Measurements from ENCODE around the gene GPATCH2. TPM values are rescaled to one million over a fixed set of nuclear protein-coding genes. Genes with fewer than 3 reads are reported as not detected.

Gene GPATCH2
- total and polyA plus RNA-seq, 10 of the 15 experiments (the other 5 are each of a cell fraction or from before 2014, with no cell fraction given): 3.2 to 12.2 (median 5.4) TPM

- Histone ChIP-seq H3K27me3 (replicated peaks in 1 of 2; ENCODE audit: control insufficient read depth in 2 of 2, insufficient read depth in 2 of 2, low read length in 1 of 2) (no peaks in the 10 kb centered on the region), H4K20me1 (ENCODE audit: control insufficient read depth, insufficient read depth) (no peaks in the 10 kb centered on the region), H2AFZ (ENCODE audit: control insufficient read depth, low read depth, low read length) (no peak overlapping the region), H3K79me2 (ENCODE audit: control insufficient read depth, insufficient read depth, low read length) (no peaks in the 10 kb centered on the region), H3K4me1 (ENCODE audit: control insufficient read depth, insufficient read depth, low read length) (no peaks in the 10 kb centered on the region), H3K9me3 (replicated peaks; ENCODE audit: control insufficient read depth, insufficient read depth, low read length) (no peaks in the 10 kb centered on the region), H3K27ac (ENCODE audit: control insufficient read depth, insufficient read depth) (no peak overlapping the region), H3K36me3 (ENCODE audit: control insufficient read depth in 2 of 2, insufficient read depth in 2 of 2, low read length in 1 of 2) (no peaks in the 10 kb centered on the region), H3K4me2 (ENCODE audit: control insufficient read depth, insufficient read depth) (no peak overlapping the region), H3K9ac (ENCODE audit: control insufficient read depth, insufficient read depth, low read length) (no peak overlapping the region), H3K4me3 (no peak overlapping the region)
- intact Hi-C loops (cut with micrococcal nuclease; ENCODE audit: unreplicated experiment) (no loop called here), in situ Hi-C loops (cut with MboI) (no loop called here)
- CTCF ChIA-PET: interaction anchor here (0.6 kb wide), 1 partner anchor 26 kb away, joined by 4 read pairs; no protein-coding TSS in a partner anchor
- WGBS (ENCODE audit: insufficient coverage, insufficient replicate concordance, low lambda C conversion rate, missing lambda C conversion rate): 92% methylated on average over 2 of the region's 2 CpGs
- DNase-seq (ENCODE audit: low read depth, low spot score): no peak
- no peak for FAIRE-seq
- BruUV-seq (replicated peaks): no TSS peak
- POLR2A ChIA-PET: no interaction called here
- ATAC-seq: no peak
- SMC1A ChIA-PET (ENCODE audit: uncharacterized antibody, unreplicated experiment): interaction anchor here (0.6 kb wide), 1 partner anchor 795 kb away, joined by 3 read pairs; no protein-coding TSS in a partner anchor
- TF ChIP-seq PML (IDR thresholded peaks at IDR 0.05; ENCODE audit: low read length): no peak
- TF ChIP-seq ZNF274 (IDR thresholded peaks at IDR 0.05; ENCODE audit: insufficient read depth, insufficient read length): no peak
- TF ChIP-seq NR2C2 (IDR thresholded peaks at IDR 0.05; ENCODE audit: borderline replicate concordance, control insufficient read depth, insufficient read length, low read depth): no peak
- RAD21 ChIA-PET (ENCODE audit: unreplicated experiment): no interaction called here
These were observed 90.6 kb downstream of the GPATCH2 start for GRCh38 chr1:217540321-217540720.

DNA sequence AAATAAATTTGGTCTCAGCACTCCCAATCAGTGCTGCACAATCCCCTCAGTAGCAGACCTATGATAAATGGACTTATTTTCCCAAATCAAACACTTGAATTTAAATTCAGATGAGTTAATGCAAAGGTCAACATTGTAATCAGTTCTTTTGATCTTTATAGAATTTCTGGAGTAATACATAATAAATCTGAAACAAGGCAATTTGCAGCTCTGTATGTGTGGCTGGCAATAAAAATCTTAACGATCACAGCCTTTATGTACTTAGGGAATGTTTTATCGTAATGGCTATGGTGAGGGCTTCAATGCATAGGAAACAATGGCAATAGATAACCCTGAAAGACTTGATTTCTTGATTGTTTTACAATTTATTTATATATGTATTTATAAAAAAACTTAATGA lies 91.4 kb downstream of the GPATCH2 start:
- in situ Hi-C loops (cut with MboI) (no loop called here), intact Hi-C loops (cut with micrococcal nuclease; ENCODE audit: unreplicated experiment) (no loop called here)
- RAD21 ChIA-PET (ENCODE audit: unreplicated experiment): no interaction called here
- no TSS peak for BruUV-seq (replicated peaks)
- H3K4me3 ChIP-seq: no peak overlapping the region
- CTCF ChIA-PET: no interaction called here
- no peaks in the 10 kb centered on the region for H3K36me3 ChIP-seq (ENCODE audit: control insufficient read depth in 2 of 2, insufficient read depth in 2 of 2, low read length in 1 of 2)
- SMC1A ChIA-PET (ENCODE audit: uncharacterized antibody, unreplicated experiment): no interaction called here
- no peaks in the 10 kb centered on the region for H3K4me1 ChIP-seq (ENCODE audit: control insufficient read depth, insufficient read depth, low read length)
- H3K27ac ChIP-seq (ENCODE audit: control insufficient read depth, insufficient read depth): no peak overlapping the region
- WGBS (ENCODE audit: insufficient coverage, insufficient replicate concordance, low lambda C conversion rate, missing lambda C conversion rate): 100% methylated on average over 2 of the region's 2 CpGs
- ATAC-seq (no peak), DNase-seq (ENCODE audit: low read depth, low spot score) (no peak), FAIRE-seq (no peak)
- H4K20me1 ChIP-seq (ENCODE audit: control insufficient read depth, insufficient read depth): no peaks in the 10 kb centered on the region
- H2AFZ ChIP-seq (ENCODE audit: control insufficient read depth, low read depth, low read length): no peak overlapping the region
- H3K79me2 ChIP-seq (ENCODE audit: control insufficient read depth, insufficient read depth, low read length): no peaks in the 10 kb centered on the region
- H3K9me3 ChIP-seq (replicated peaks; ENCODE audit: control insufficient read depth, insufficient read depth, low read length): no peaks in the 10 kb centered on the region
- no peak overlapping the region for H3K9ac ChIP-seq (ENCODE audit: control insufficient read depth, insufficient read depth, low read length)
- no peak overlapping the region for H3K4me2 ChIP-seq (ENCODE audit: control insufficient read depth, insufficient read depth)
- POLR2A ChIA-PET: no interaction called here
- no peaks in the 10 kb centered on the region for H3K27me3 ChIP-seq (replicated peaks in 1 of 2; ENCODE audit: control insufficient read depth in 2 of 2, insufficient read depth in 2 of 2, low read length in 1 of 2)
- TF ChIP-seq NR2F1 (conservative IDR thresholded peaks at IDR 0.05): no peak
- TF ChIP-seq BHLHE40 (IDR thresholded peaks at IDR 0.05; ENCODE audit: borderline replicate concordance in 1 of 2, low read depth in 2 of 2, low read length in 1 of 2): no peak
- TF ChIP-seq SMC3 (IDR thresholded peaks at IDR 0.05; ENCODE audit: borderline replicate concordance, low read length): no peak
- no peak for TF ChIP-seq ZBTB4 (CRISPR knock-in tag; IDR thresholded peaks at IDR 0.05)
- no peak for TF ChIP-seq ZNF384 (IDR thresholded peaks at IDR 0.05; ENCODE audit: borderline replicate concordance, low read depth, low read length)
- TF ChIP-seq ZNF207 (IDR thresholded peaks at IDR 0.05; ENCODE audit: borderline replicate concordance): no peak
- TF ChIP-seq SRF (IDR thresholded peaks at IDR 0.05; ENCODE audit: low read depth in 2 of 2, low read length in 2 of 2): no peak
- no peak for TF ChIP-seq SREBF1 (IDR thresholded peaks at IDR 0.05; ENCODE audit: low read length)
- no peak for TF ChIP-seq HCFC1 (IDR thresholded peaks at IDR 0.05; ENCODE audit: low read length)
- no peak for TF ChIP-seq CBX5 (IDR thresholded peaks at IDR 0.05; ENCODE audit: low read depth)
- TF ChIP-seq, protein P1, sequence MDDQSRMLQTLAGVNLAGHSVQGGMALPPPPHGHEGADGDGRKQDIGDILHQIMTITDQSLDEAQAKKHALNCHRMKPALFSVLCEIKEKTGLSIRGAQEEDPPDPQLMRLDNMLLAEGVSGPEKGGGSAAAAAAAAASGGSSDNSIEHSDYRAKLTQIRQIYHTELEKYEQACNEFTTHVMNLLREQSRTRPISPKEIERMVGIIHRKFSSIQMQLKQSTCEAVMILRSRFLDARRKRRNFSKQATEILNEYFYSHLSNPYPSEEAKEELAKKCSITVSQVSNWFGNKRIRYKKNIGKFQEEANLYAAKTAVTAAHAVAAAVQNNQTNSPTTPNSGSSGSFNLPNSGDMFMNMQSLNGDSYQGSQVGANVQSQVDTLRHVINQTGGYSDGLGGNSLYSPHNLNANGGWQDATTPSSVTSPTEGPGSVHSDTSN (IDR thresholded peaks at IDR 0.05; ENCODE audit: insufficient replicate concordance, low read depth, low read length): no peak
- no peak for TF ChIP-seq PML (IDR thresholded peaks at IDR 0.05; ENCODE audit: low read length)
- no peak for TF ChIP-seq WRNIP1 (IDR thresholded peaks at IDR 0.05; ENCODE audit: borderline replicate concordance, low read depth, low read length)

All from GM12878 (cell line).